ENCODE data around the gene HOXD8. TPM values are rescaled to one million over a fixed set of nuclear protein-coding genes. Genes with fewer than 3 reads are reported as not detected.
A peak's percentile ranks its signal among the peaks of the same experiment; 100 is the strongest.

Gene HOXD8
- total and polyA plus RNA-seq, 2 donors (not counting 1 experiment from before 2014, with no cell fraction given), result not detected

DNA sequence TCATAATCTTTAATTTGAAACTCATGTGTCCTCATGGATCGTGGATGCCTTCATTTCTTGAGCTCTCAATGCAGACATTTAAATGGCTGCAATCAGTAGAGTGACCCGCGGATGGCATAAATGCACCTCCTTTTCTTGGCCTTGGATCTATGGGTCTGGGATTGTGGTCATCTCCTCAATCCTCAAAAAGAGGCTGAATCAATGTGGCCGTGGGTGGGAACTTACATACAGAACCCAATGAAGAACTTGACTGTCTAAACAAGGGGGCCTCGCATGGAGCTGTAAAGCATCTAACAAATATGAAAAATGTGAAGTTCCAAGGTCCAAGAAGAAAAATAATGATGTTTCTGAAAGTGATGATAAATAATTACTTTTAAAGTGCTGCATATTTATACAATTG is 34.1 kb upstream of the HOXD8 start:
- Histone ChIP-seq H3K36me3 (ENCODE audit: control insufficient read depth, insufficient read depth, low read length) (no peaks in the 10 kb centered on the region), H2AFZ (ENCODE audit: low read length) (no peak overlapping the region), H3K9ac (ENCODE audit: insufficient read depth, low read length) (no peak overlapping the region), H3K4me3 (replicated peaks in 1 of 4; ENCODE audit: control extremely low read depth in 1 of 4, insufficient read depth in 1 of 4, low read depth in 3 of 4, low read length in 4 of 4) (no peak overlapping the region), H3K4me1 (ENCODE audit: control insufficient read depth, extremely low read depth, insufficient read depth, low read length) (no peaks in the 10 kb centered on the region), H4K20me1 (ENCODE audit: control insufficient read depth, extremely low read depth, insufficient read depth, low read length) (no peaks in the 10 kb centered on the region), H3K27ac (ENCODE audit: insufficient read depth, low read length) (no peak overlapping the region), H3K79me2 (ENCODE audit: control insufficient read depth, insufficient read depth, low read length) (no peaks in the 10 kb centered on the region), H3K4me2 (ENCODE audit: extremely low read depth, insufficient read depth, low read length) (no peak overlapping the region), H3K27me3 (ENCODE audit: control insufficient read depth, insufficient read depth, low read length) (peaks cover 86% of the 10 kb centered on the region), H3K9me3 (ENCODE audit: control insufficient read depth, insufficient read depth, low read depth, low read length) (no peaks in the 10 kb centered on the region)
- DNase-seq (ENCODE audit: low read depth in 2 of 2), result no peak
- no peak for TF ChIP-seq EZH2 (IDR thresholded peaks at IDR 0.05; ENCODE audit: low read length, missing control alignments)
- TF ChIP-seq, protein P1, sequence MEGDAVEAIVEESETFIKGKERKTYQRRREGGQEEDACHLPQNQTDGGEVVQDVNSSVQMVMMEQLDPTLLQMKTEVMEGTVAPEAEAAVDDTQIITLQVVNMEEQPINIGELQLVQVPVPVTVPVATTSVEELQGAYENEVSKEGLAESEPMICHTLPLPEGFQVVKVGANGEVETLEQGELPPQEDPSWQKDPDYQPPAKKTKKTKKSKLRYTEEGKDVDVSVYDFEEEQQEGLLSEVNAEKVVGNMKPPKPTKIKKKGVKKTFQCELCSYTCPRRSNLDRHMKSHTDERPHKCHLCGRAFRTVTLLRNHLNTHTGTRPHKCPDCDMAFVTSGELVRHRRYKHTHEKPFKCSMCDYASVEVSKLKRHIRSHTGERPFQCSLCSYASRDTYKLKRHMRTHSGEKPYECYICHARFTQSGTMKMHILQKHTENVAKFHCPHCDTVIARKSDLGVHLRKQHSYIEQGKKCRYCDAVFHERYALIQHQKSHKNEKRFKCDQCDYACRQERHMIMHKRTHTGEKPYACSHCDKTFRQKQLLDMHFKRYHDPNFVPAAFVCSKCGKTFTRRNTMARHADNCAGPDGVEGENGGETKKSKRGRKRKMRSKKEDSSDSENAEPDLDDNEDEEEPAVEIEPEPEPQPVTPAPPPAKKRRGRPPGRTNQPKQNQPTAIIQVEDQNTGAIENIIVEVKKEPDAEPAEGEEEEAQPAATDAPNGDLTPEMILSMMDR (conservative IDR thresholded peaks at IDR 0.05 in 1 of 2, IDR thresholded peaks at IDR 0.05 in 1 of 2; ENCODE audit: low read depth in 1 of 2, low read length in 2 of 2), result no peak

DNA sequence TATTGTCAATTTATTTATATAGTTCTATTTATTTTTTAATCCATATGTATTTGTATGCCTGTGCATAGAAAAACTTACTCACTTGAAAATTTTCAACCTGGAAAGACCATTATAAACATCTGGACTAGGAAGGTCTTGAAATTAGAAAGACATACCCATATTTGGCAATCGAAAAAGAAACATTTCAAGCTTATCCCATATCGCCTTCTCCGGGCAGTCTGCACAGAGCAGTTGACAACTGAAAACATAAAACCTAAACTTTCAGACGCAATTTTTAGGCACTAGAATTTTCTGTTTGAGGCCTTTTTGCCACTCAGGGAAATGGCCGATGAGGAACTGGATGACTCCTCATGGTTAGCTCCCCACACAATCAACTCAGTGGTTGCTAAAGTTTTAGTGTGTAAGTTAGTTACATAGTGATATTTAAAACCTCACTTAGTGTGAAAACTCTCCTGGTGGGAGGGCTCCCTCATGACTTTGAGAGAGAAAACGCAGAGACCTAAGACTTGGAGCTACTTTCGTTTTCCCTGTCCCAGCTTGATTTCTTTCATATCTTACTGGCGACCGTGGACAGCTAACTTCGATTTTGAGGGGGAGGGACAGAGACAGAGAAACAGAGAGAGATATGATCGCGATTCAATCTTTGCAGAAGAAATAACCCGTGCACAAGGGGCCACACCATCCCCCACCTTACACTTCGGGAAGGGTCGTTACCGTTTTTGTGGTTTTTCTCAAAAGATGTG is 33.1 kb upstream of the HOXD8 start:
- Histone ChIP-seq H3K4me2 (ENCODE audit: extremely low read depth, insufficient read depth, low read length) (peak overlapping the region; percentile 85), H3K9ac (ENCODE audit: insufficient read depth, low read length) (no peak overlapping the region), H3K36me3 (ENCODE audit: control insufficient read depth, insufficient read depth, low read length) (no peaks in the 10 kb centered on the region), H2AFZ (ENCODE audit: low read length) (no peak overlapping the region), H3K4me3 (replicated peaks in 1 of 4; ENCODE audit: control extremely low read depth in 1 of 4, insufficient read depth in 1 of 4, low read depth in 3 of 4, low read length in 4 of 4) (peak overlapping the region; percentile 36 to 53 (median 44)), H4K20me1 (ENCODE audit: control insufficient read depth, extremely low read depth, insufficient read depth, low read length) (no peaks in the 10 kb centered on the region), H3K27ac (ENCODE audit: insufficient read depth, low read length) (no peak overlapping the region), H3K79me2 (ENCODE audit: control insufficient read depth, insufficient read depth, low read length) (no peaks in the 10 kb centered on the region), H3K4me1 (ENCODE audit: control insufficient read depth, extremely low read depth, insufficient read depth, low read length) (no peaks in the 10 kb centered on the region), H3K9me3 (ENCODE audit: control insufficient read depth, insufficient read depth, low read depth, low read length) (no peaks in the 10 kb centered on the region), H3K27me3 (ENCODE audit: control insufficient read depth, insufficient read depth, low read length) (peaks cover 86% of the 10 kb centered on the region)
- DNase-seq (ENCODE audit: low read depth in 2 of 2), result no peak
- TF ChIP-seq, protein P1 (conservative IDR thresholded peaks at IDR 0.05 in 1 of 2, IDR thresholded peaks at IDR 0.05 in 1 of 2; ENCODE audit: low read depth in 1 of 2, low read length in 2 of 2), result no peak
- no peak for TF ChIP-seq EZH2 (IDR thresholded peaks at IDR 0.05; ENCODE audit: low read length, missing control alignments)

DNA sequence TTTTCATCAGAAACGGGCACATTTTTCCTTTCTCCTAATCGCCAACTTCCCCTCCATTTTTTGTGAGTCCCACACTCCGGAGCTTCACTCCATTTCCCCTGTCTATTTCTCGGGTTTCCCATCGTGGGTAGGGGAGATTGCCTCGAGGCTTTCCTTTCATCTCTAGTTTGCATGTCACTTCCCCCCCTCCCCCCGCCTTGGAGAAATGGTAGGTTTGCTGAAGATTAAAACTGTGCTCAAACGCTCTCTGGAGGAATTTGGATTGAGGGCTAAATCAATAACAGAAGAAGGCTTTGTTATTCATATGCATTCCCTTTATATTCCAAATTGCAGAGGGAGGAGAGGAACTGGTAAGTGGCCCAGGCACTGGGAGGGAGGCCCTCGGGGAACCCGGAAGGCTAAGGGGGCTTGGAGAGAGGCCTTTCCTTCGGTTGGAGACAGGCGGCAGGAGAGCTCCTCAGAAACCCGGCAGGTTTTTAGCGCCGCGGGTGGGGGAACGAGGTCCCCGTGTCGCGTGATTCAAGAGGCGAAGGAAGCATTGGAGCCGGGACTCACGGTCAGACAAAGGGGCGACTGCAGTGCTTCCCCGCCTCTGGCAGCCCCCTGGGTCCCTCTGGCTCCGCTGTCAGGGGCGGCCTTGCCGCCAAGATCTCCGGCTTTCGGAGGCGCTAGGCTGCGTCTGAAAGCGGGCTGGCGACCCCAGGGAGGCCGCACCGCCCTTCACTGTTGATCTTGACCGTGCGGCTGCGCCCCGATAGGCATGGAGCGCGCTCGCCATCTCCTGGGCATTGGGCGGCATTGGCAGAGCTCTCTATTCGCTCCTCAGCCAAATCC is 32.3 kb upstream of the HOXD8 start:
- Histone ChIP-seq H3K27me3 (ENCODE audit: control insufficient read depth, insufficient read depth, low read length) (peaks cover 85% of the 10 kb centered on the region), H3K4me2 (ENCODE audit: extremely low read depth, insufficient read depth, low read length) (peak overlapping the region; percentile 85), H3K36me3 (ENCODE audit: control insufficient read depth, insufficient read depth, low read length) (no peaks in the 10 kb centered on the region), H3K79me2 (ENCODE audit: control insufficient read depth, insufficient read depth, low read length) (no peaks in the 10 kb centered on the region), H3K9ac (ENCODE audit: insufficient read depth, low read length) (no peak overlapping the region), H3K4me1 (ENCODE audit: control insufficient read depth, extremely low read depth, insufficient read depth, low read length) (no peaks in the 10 kb centered on the region), H3K4me3 (replicated peaks in 1 of 4; ENCODE audit: control extremely low read depth in 1 of 4, insufficient read depth in 1 of 4, low read depth in 3 of 4, low read length in 4 of 4) (peak overlapping the region; percentile 36 to 53 (median 44)), H2AFZ (ENCODE audit: low read length) (peak overlapping the region; percentile 39), H3K9me3 (ENCODE audit: control insufficient read depth, insufficient read depth, low read depth, low read length) (no peaks in the 10 kb centered on the region), H3K27ac (ENCODE audit: insufficient read depth, low read length) (no peak overlapping the region), H4K20me1 (ENCODE audit: control insufficient read depth, extremely low read depth, insufficient read depth, low read length) (no peaks in the 10 kb centered on the region)
- TF ChIP-seq, protein P1 (conservative IDR thresholded peaks at IDR 0.05 in 1 of 2, IDR thresholded peaks at IDR 0.05 in 1 of 2; ENCODE audit: low read depth in 1 of 2, low read length in 2 of 2), result peak; percentile 82 to 92
- no peak for TF ChIP-seq EZH2 (IDR thresholded peaks at IDR 0.05; ENCODE audit: low read length, missing control alignments)
- peak; percentile 33 to 66 for DNase-seq (ENCODE audit: low read depth in 2 of 2)
